ENCODE data around the gene SERTAD3. TPM values are rescaled to one million over a fixed set of nuclear protein-coding genes. Genes with fewer than 3 reads are reported as not detected.

SERTAD3 gene
- total and polyA plus RNA-seq, 2 of the 4 experiments (the other 2 are of a cell fraction) = 20.5 to 23.3 TPM

- no peak overlapping the region for H3K23ac ChIP-seq (ENCODE audit: low read depth, low read length)
- no peak overlapping the region for H3K27ac ChIP-seq (ENCODE audit: insufficient read depth, low read length)
- intact Hi-C loops (cut with micrococcal nuclease) = no loop called here
- H3K4me3 ChIP-seq (ENCODE audit: insufficient read depth, low read depth, low read length) = no peak overlapping the region
- dilution Hi-C loops (cut with HindIII; ENCODE audit: low sequenced_read_pairs, unreplicated experiment) = no loop called here
- H4K8ac ChIP-seq (ENCODE audit: low read depth in 2 of 2, low read length in 2 of 2) = no peak overlapping the region
- no peaks in the 10 kb centered on the region for H3K79me1 ChIP-seq (ENCODE audit: low read depth in 1 of 2, low read length in 2 of 2)
- no peak overlapping the region for H2BK15ac ChIP-seq (ENCODE audit: low read depth, low read length)
- H3K4ac ChIP-seq (ENCODE audit: low read depth, low read length) = no peak overlapping the region
- no CpG with 5 or more reads among the region's 9 CpGs for WGBS, 2 experiments (ENCODE audit: extremely low coverage in 2 of 2, insufficient read length in 1 of 2)
- H3K56ac ChIP-seq (ENCODE audit: extremely low read depth, insufficient read depth, low read length) = no peak overlapping the region
- TF ChIP-seq CTCF (conservative IDR thresholded peaks at IDR 0.05; ENCODE audit: low read depth, low read length) (peak; percentile 18; the same call in 1 of the 2 replicates), SMC3 (IDR thresholded peaks at IDR 0.05; ENCODE audit: low read depth, low read length) (no peak)
- no peaks in the 10 kb centered on the region for H3K9me1 ChIP-seq (ENCODE audit: insufficient read depth, low read length)
- H3K9ac ChIP-seq (ENCODE audit: low read depth, low read length) = no peak overlapping the region
- H2BK120ac ChIP-seq (ENCODE audit: low read depth, low read length) = no peak overlapping the region
- H4K20me1 ChIP-seq (ENCODE audit: insufficient read depth, low read length) = no peaks in the 10 kb centered on the region
- 0 out of 2 replicates have a peak overlapping the region, but pooled peaks have one; percentile 16 for H2AK5ac ChIP-seq (ENCODE audit: low read depth, low read length)
- DNase-seq (no peak), ATAC-seq (ENCODE audit: low read depth) (peak; percentile 48; the same call in 1 of the 2 replicates)
- H3K27me3 ChIP-seq (ENCODE audit: control insufficient read depth, insufficient read depth, low read length) = no peaks in the 10 kb centered on the region
- in situ Hi-C loops (cut with MboI; ENCODE audit: low sequenced_read_pairs) = no loop called here
- H3K14ac ChIP-seq (replicated peaks; ENCODE audit: low read depth, low read length) = no peak overlapping the region
- H3K18ac ChIP-seq (ENCODE audit: low read depth, low read length) = no peak overlapping the region
- CTCF ChIA-PET = interaction anchor here (0.6 kb wide), 1 partner anchor 88 kb away, joined by 3 read pairs; no protein-coding TSS in a partner anchor
- POLR2A ChIA-PET (ENCODE audit: unreplicated experiment) = no interaction called here
- no peak overlapping the region for H4K5ac ChIP-seq (ENCODE audit: low read depth, low read length)
- H2AK9ac ChIP-seq (replicated peaks; ENCODE audit: low read depth, low read length, poor library complexity) = peak overlapping the region; percentile 65
- no peak overlapping the region for H4K91ac ChIP-seq (ENCODE audit: insufficient read depth, low read depth, low read length)
- H3K4me1 ChIP-seq (ENCODE audit: control insufficient read depth, insufficient read depth, low read length) = no peaks in the 10 kb centered on the region
- no peak overlapping the region for H2BK5ac ChIP-seq (ENCODE audit: low read depth, low read length, poor library complexity, severe bottlenecking)
- no peak overlapping the region for H3K4me2 ChIP-seq (ENCODE audit: low read depth, low read length)
- H3K36me3 ChIP-seq (ENCODE audit: control insufficient read depth, insufficient read depth, low read length) = no peaks in the 10 kb centered on the region
- H3K9me3 ChIP-seq (ENCODE audit: control insufficient read depth, insufficient read depth, low read length) = no peaks in the 10 kb centered on the region
- no peak overlapping the region for H2BK20ac ChIP-seq (ENCODE audit: low read depth, low read length)
- no TSS peak for BruUV-seq (replicated peaks)
- H2AFZ ChIP-seq (replicated peaks; ENCODE audit: low read length, poor library complexity) = peak overlapping the region; percentile 43
Measured at GRCh38 chr19:40392894-40393517, 51.1 kb downstream of the SERTAD3 start.

All from IMR-90 (cell line).